ENCODE data around the gene JUP. TPM values are rescaled to one million over a fixed set of nuclear protein-coding genes. Genes with fewer than 3 reads are reported as not detected.

The JUP gene
- 352 TPM for total RNA-seq (2021; ENCODE audit: unreplicated experiment)
- polyA plus RNA-seq (2012; ENCODE audit: insufficient read length), result 528 TPM
- percentile 89 among the genes with signal in this experiment for Bru-seq, nascent RNA
- BruChase-seq, experiment 1, labeled RNA remaining after a 2-hour chase, result percentile 83 among the genes with signal in this experiment
- percentile 93 among the genes with signal in this experiment for BruChase-seq, experiment 2, labeled RNA remaining after a 6-hour chase
- long read RNA-seq, transcript JUP-203 (14 exons, 3,497 nt), result minor isoform, 29 of 583 reads
- long read RNA-seq, transcript JUP-201 (15 exons, 3,200 nt), result major isoform, 47 of 583 reads
- long read RNA-seq, partial matches to known transcripts, result 424 of 583 reads
- long read RNA-seq, other reads (novel, unspliced or antisense), result 82 of 583 reads

DNA sequence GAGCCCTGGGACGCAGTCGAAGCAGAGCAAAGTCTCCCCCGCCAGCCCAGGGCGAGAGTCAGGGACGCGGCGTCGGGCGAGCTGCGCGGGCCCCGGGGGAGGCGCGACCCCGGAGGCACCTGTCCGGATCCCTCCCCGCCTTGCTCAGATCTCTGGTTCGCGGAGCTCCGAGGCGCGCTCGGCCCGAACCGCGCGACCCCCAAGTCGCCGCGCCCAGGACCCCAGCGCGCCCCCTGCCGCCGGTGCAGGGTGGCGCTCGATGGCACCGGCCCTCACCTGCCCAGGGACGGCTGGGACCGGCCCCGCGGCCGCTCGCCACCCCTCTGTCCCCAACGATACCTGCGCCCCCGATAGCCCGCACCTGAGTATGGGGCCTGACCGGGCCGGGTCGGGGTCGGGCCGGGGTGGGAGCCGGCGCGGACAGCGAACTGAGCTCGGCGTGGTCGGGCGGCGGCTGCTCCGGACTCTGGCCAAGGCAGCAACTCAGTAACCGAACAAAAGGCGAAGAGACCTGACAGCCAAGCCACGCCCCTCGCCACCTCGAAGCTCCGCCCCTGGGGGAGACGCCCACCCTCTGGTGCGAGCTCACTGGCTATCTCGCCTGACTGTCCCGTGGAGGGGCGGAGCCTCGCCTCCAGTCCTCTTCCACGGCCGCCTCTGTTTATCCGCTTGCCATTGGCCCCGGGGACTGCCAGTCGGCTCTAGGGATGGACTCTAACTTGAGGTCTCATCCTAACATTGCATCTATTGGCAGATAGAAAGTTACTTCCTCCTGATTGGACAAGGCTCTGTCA, at the start of gene JUP:
JUP (minus strand) TSS at position 485 of the 794 bp plus-strand sequence. CDS start 14,857 bp downstream, outside the sequence.
- intact Hi-C loops (cut with micrococcal nuclease; ENCODE audit: unreplicated experiment), result no loop called here
- ATAC-seq, result peak; percentile 98
- POLR2A ChIA-PET, result interaction anchor here (0.5 to 1.4 kb wide), 8 partner anchors 8 to 258 kb away, joined by 3 to 14 read pairs (median 4); partner anchors contain the start of genes EIF1 and HAP1
- DNase-seq (ENCODE audit: low read depth, low spot score), result peak; percentile 91
- no peaks in the 10 kb centered on the region for H3K36me3 ChIP-seq (ENCODE audit: control insufficient read depth, insufficient read depth, low read length)
- peak within 1 kb of the TSS; percentile 85 for H3K27ac ChIP-seq (ENCODE audit: low read length)
- H3K4me3 ChIP-seq (ENCODE audit: low read depth in 2 of 2, low read length in 2 of 2), result peak within 1 kb of the TSS; percentile 70 to 81
- H3K9me3 ChIP-seq (ENCODE audit: control insufficient read depth, insufficient read depth, low read depth, low read length), result no peaks in the 10 kb centered on the region
- BruUV-seq (replicated peaks), result no TSS peak
- peaks cover 37% of the 10 kb centered on the region for H3K4me1 ChIP-seq (ENCODE audit: control insufficient read depth, insufficient read depth, low read length)
- in situ Hi-C loops (cut with HindIII; ENCODE audit: low pct_unique_long_range_greater_than_20kb, low sequenced_read_pairs), result no loop called here
- CTCF ChIA-PET, result interaction anchor here (0.6 to 2.1 kb wide), 13 partner anchors 8 to 1088 kb away, joined by 3 to 26 read pairs (median 4); no protein-coding TSS in a partner anchor
- H3K27me3 ChIP-seq (ENCODE audit: control insufficient read depth, insufficient read depth, low read length), result no peaks in the 10 kb centered on the region
- TF ChIP-seq SIN3A (IDR thresholded peaks at IDR 0.05; ENCODE audit: borderline replicate concordance, insufficient read depth, low read depth, low read length) (peak; percentile 93), POLR2AphosphoS5 (IDR thresholded peaks at IDR 0.05; ENCODE audit: low read depth, low read length) (peak; percentile 75), TCF7L2 (IDR thresholded peaks at IDR 0.05; ENCODE audit: low read depth, low read length) (no peak)
- TF ChIP-seq, protein P1, sequence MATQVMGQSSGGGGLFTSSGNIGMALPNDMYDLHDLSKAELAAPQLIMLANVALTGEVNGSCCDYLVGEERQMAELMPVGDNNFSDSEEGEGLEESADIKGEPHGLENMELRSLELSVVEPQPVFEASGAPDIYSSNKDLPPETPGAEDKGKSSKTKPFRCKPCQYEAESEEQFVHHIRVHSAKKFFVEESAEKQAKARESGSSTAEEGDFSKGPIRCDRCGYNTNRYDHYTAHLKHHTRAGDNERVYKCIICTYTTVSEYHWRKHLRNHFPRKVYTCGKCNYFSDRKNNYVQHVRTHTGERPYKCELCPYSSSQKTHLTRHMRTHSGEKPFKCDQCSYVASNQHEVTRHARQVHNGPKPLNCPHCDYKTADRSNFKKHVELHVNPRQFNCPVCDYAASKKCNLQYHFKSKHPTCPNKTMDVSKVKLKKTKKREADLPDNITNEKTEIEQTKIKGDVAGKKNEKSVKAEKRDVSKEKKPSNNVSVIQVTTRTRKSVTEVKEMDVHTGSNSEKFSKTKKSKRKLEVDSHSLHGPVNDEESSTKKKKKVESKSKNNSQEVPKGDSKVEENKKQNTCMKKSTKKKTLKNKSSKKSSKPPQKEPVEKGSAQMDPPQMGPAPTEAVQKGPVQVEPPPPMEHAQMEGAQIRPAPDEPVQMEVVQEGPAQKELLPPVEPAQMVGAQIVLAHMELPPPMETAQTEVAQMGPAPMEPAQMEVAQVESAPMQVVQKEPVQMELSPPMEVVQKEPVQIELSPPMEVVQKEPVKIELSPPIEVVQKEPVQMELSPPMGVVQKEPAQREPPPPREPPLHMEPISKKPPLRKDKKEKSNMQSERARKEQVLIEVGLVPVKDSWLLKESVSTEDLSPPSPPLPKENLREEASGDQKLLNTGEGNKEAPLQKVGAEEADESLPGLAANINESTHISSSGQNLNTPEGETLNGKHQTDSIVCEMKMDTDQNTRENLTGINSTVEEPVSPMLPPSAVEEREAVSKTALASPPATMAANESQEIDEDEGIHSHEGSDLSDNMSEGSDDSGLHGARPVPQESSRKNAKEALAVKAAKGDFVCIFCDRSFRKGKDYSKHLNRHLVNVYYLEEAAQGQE (IDR thresholded peaks at IDR 0.05; ENCODE audit: insufficient read depth in 1 of 2, low read depth in 2 of 2, low read length in 1 of 2), result no peak
- TF ChIP-seq, protein P2, sequence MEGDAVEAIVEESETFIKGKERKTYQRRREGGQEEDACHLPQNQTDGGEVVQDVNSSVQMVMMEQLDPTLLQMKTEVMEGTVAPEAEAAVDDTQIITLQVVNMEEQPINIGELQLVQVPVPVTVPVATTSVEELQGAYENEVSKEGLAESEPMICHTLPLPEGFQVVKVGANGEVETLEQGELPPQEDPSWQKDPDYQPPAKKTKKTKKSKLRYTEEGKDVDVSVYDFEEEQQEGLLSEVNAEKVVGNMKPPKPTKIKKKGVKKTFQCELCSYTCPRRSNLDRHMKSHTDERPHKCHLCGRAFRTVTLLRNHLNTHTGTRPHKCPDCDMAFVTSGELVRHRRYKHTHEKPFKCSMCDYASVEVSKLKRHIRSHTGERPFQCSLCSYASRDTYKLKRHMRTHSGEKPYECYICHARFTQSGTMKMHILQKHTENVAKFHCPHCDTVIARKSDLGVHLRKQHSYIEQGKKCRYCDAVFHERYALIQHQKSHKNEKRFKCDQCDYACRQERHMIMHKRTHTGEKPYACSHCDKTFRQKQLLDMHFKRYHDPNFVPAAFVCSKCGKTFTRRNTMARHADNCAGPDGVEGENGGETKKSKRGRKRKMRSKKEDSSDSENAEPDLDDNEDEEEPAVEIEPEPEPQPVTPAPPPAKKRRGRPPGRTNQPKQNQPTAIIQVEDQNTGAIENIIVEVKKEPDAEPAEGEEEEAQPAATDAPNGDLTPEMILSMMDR (IDR thresholded peaks at IDR 0.05), result peak; percentile 96

DNA sequence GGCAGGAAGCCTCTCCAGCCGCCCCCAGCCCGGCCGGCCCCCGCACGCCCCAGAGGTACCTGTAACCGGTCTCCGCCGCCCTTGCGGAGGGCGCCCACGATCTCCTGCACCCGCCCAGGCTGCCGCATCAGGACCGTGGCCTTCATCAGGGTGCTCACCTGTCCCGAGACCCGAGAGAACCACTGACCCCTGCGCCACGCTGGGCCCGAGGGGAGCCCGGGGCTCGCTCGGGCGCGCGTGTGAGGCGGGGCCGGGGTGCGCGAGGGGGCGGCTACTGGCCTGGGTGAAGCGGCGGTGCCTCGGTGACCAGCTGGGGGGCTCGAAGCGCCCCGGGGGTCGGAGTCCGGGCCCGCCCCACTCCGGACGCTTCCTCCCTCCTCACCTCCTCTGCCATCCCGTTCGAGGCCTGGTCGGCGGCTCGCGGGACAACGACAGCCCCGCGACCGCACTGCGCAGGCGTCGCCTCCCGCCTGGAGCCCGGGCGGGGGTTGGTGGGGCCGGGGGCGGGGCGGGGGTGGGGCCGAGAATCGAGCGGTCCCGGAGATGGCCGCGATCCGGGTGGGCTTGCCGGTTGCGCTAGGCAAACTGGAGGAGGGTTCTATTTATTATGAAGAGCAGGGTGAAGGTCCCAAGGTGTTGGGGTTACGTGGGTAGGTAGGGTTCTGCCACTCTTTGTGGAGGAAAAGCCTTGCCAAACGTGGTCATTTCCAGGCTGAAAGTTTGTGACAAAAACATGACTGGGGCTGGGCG, 49.5 kb upstream of the JUP start, which contains the start of gene NT5C3B:
NT5C3B (minus strand) TSS at position 433 of the 750 bp plus-strand sequence; CDS start at position 394, 39 bp downstream.
- ChIA-PET CTCF (no interaction called here), POLR2A (no interaction called here)
- no TSS peak for BruUV-seq (replicated peaks)
- ATAC-seq (peak; percentile 97), DNase-seq (ENCODE audit: low read depth, low spot score) (no peak)
- Histone ChIP-seq H3K27ac (ENCODE audit: low read length) (peak within 1 kb of the TSS; percentile 89), H3K27me3 (ENCODE audit: control insufficient read depth, insufficient read depth, low read length) (no peaks in the 10 kb centered on the region), H3K4me3 (ENCODE audit: low read depth in 2 of 2, low read length in 2 of 2) (peak within 1 kb of the TSS; percentile 75 to 88), H3K4me1 (ENCODE audit: control insufficient read depth, insufficient read depth, low read length) (peaks cover 7% of the 10 kb centered on the region), H3K9me3 (ENCODE audit: control insufficient read depth, insufficient read depth, low read depth, low read length) (no peaks in the 10 kb centered on the region), H3K36me3 (ENCODE audit: control insufficient read depth, insufficient read depth, low read length) (no peaks in the 10 kb centered on the region)
- TF ChIP-seq SIN3A (IDR thresholded peaks at IDR 0.05; ENCODE audit: borderline replicate concordance, insufficient read depth, low read depth, low read length), result no peak; the same call in 1 of the 2 replicates
- TF ChIP-seq POLR2AphosphoS5 (IDR thresholded peaks at IDR 0.05; ENCODE audit: low read depth, low read length), result peak; percentile 49; the same call in 1 of the 2 replicates
- in situ Hi-C loops (cut with HindIII; ENCODE audit: low pct_unique_long_range_greater_than_20kb, low sequenced_read_pairs) (no loop called here), intact Hi-C loops (cut with micrococcal nuclease; ENCODE audit: unreplicated experiment) (no loop called here)
